NCI-H345 treated with DMSO at 0.1 percent for 48 hours (cell line): ENCODE data around the gene KCNJ6.
"Not testable (repeated sequence)": the region's sequence is repeated elsewhere in the genome, so short reads cannot be mapped to it uniquely, and the experiment has no call there.

ENCODE experiments used
- DNase-seq: peaks from one replicate; lab custom pipeline; 2025; ENCODE audit not compliant: unreplicated experiment; lab: John Stamatoyannopoulos, UW

KCNJ6 gene

GRCh38 chr21:37684115-37684493 lies 232.2 kb downstream of the KCNJ6 start:
- no peak for DNase-seq

GRCh38 chr21:37683396-37684114 lies 232.7 kb downstream of the KCNJ6 start:
- no peak for DNase-seq

GRCh38 chr21:37682966-37683365 lies 233.3 kb downstream of the KCNJ6 start:
- DNase-seq: no peak

- DNase-seq: no peak
Measured at GRCh38 chr21:37677006-37677405, 239.3 kb downstream of the KCNJ6 start.

GRCh38 chr21:37675202-37675801 lies 241.0 kb downstream of the KCNJ6 start:
- no peak for DNase-seq

GRCh38 chr21:37673801-37674575 lies 242.3 kb downstream of the KCNJ6 start:
- no peak for DNase-seq

GRCh38 chr21:37671381-37671780 lies 244.9 kb downstream of the KCNJ6 start:
- DNase-seq: no peak

GRCh38 chr21:37670883-37671282 lies 245.4 kb downstream of the KCNJ6 start:
- no peak for DNase-seq

- DNase-seq: no peak
Measured at GRCh38 chr21:37669249-37669648, 247.0 kb downstream of the KCNJ6 start.

- DNase-seq: no peak
Measured at GRCh38 chr21:37668462-37669239, 247.6 kb downstream of the KCNJ6 start.

GRCh38 chr21:37667380-37667779 lies 248.9 kb downstream of the KCNJ6 start:
- no peak for DNase-seq

- no peak for DNase-seq
Measured at GRCh38 chr21:37665230-37666024, 250.8 kb downstream of the KCNJ6 start.

GRCh38 chr21:37662227-37662626 lies 254.0 kb downstream of the KCNJ6 start:
- not testable (repeated sequence) for DNase-seq

- no peak for DNase-seq
Measured at GRCh38 chr21:37660709-37661108, 255.5 kb downstream of the KCNJ6 start.

- DNase-seq: no peak
Measured at GRCh38 chr21:37659874-37660273, 256.4 kb downstream of the KCNJ6 start.

GRCh38 chr21:37658817-37659458 lies 257.3 kb downstream of the KCNJ6 start:
- no peak for DNase-seq

GRCh38 chr21:37658121-37658816 lies 258.0 kb downstream of the KCNJ6 start:
- no peak for DNase-seq

GRCh38 chr21:37656899-37657298 lies 259.4 kb downstream of the KCNJ6 start:
- no peak for DNase-seq

GRCh38 chr21:37655611-37656300 lies 260.5 kb downstream of the KCNJ6 start:
- no peak for DNase-seq
